Stimulated activated CD4-positive, alpha-beta T cell treated with anti-CD3 and anti-CD28 coated beads, TNF-alpha, amount 100 ng/mL, for 24 hours (primary cell): ENCODE measurements around the gene FCHSD1.

Experiments
- DNase-seq, 3 experiments: peaks; one replicate each; pipeline ENCODE4 v3.0.0-alpha.2; 2020; ENCODE audit warnings: low read depth in 3 of 3

The FCHSD1 gene

DNA sequence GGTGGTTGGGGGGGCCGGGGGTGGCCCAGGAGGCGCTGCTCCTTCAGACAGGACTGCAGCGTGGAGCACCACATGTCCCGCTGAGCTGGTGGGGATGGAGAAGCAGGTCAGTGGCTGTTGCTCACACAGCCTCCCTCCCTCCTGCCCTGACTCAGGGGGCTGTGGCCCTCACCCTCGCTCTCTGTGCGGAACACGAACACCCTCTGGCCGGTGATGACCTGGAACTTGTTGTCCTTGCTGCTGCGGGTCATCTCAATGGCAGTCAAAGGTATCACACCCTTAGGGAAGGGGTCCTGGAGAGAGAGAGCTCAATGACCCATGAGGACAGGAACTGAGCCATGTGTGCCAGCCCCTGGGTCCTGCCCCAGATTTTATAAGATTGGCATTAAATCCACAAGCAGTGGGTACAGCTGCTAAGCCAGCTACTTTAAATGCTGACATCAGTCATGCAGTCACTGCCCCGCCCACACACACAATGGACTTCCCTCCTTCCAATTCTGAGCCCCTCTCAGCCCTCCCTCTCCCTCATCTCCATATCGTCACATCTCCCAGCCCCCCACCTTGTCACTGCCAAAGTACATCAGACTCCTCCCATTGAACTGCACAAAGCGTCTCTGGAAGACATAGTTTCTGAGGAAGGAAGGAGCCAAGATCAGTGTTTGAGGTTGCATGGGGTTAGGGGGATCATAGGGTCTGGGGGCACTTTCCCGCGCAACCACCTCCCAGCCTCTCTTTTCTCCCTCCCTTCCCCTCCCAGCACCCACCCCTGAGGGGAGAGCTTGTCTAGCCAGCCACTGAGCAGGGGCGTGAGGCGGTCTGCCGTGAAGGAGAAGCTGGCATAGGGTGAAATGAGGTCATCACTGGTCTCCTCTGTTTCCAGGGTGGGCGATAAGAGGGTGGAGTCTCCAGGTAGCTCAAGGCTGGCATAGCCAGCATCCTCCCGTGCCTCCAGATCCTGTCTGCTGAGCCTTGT, 21.9 kb upstream of the FCHSD1 start:
- no peak for DNase-seq

DNA sequence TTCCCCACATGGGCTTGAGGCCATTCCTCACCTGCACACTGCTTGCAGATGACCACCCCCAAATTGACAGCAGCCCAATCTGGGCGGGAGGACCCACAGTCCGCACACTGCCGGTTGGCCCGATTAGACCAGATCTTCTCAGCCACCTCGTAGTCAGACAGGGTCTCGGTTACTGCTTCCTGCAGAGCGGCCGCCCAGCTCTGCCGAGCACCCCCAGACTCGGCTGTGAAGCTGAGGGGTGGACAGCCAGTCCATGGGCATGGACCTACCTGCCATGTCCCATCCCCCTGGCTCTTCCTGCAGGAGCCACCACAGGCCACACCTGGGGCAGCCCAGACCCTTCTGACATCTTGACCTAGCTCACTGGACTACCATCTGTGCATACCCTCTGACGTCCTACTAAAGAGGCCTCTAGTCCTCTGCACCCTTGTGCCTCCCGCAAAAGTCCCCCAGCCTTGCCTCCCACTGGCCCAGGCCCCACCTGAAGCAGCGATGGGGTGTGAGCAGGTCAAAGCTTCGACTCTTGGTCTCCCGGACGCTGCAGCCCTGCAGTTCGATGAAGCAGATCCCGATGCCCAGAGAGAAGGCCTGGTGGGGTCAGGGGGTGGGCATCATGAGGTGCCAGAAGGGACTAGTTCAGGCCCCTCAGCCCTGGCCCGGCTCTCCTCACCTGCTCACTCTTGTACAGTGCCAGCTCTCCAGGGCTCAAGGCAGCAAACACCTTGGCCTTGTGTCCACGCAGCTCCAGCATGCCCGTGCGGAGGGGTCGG, 21.0 kb upstream of the FCHSD1 start:
- no peak for DNase-seq

GRCh38 chr5:141669520-141669919, 18.3 kb upstream of the FCHSD1 start:
- no peak for DNase-seq

DNA sequence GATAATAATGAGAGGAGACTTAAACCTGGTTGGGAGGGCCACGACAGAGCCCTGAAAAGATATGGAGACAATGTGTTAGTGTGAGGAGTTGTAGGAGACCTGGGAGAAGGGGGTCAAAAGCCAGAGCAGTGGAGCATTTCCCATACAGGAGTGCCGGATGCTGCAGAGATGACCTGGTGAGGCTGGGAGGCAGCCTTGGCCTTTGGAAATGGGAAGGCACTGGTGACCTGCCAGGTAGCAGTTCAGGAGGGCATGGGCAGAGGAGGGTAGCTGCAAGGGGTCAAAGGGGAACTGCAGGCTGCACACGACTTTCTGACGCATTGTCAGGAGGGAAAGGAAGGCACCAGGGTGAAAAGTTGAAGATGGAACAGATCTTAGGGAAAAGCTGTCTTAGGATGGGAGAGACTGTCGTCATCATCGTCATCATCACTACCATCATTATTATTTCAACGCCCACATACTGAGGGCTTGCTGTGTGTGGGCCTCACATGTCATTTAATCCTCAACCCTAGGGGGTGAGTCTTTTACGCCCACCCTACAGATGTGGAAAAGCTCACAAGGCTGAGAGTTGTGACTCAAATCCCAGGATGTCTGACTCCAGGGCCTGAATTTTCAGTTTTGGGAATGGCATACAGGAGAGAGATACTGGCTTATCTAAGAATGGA, 17.5 kb upstream of the FCHSD1 start:
- DNase-seq = no peak

DNA sequence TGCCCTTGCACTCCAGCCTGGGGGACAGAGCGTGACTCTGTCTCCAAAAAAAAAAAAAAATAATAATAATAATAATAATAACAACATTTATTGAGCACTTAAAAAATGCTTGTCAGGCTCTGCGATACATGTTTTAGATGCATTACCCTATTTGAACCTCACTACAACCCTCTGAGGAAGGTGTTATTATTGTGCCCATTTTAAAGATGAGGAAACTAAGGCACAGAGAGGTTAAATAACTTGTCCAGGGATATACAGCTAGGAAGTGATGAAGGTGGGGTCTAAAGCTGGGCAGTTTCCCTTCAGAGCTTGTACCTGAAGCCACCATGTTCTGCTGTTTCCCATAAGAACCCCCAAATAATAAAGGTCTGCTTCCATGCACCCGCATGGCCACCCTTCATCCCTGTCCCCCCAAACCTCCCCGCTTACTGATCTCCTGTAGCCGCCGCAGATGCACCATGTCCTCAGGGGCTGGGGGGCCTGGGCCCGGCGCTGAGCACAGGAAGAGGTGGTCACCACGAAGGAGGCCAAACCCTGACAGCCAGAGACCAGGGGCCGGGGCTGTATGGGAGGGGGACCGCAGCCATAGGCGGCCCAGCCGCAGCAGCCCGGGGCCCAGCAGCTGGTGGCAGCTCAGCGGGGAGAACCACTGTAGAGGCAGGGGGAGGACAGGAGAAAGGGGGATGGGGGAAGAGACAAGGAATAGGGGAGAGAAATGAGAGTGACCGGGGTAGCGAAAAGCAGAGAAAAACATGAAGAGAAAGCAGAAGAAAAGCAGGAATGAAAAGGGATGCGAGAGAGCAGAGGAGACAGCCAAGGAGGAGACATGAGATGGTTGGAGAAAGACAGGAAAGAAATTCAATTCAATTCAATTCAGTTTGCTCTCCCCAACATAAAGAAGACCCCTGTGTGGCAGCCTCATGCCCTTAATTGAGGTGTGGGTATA, 15.1 kb upstream of the FCHSD1 start:
- no peak for DNase-seq

DNA sequence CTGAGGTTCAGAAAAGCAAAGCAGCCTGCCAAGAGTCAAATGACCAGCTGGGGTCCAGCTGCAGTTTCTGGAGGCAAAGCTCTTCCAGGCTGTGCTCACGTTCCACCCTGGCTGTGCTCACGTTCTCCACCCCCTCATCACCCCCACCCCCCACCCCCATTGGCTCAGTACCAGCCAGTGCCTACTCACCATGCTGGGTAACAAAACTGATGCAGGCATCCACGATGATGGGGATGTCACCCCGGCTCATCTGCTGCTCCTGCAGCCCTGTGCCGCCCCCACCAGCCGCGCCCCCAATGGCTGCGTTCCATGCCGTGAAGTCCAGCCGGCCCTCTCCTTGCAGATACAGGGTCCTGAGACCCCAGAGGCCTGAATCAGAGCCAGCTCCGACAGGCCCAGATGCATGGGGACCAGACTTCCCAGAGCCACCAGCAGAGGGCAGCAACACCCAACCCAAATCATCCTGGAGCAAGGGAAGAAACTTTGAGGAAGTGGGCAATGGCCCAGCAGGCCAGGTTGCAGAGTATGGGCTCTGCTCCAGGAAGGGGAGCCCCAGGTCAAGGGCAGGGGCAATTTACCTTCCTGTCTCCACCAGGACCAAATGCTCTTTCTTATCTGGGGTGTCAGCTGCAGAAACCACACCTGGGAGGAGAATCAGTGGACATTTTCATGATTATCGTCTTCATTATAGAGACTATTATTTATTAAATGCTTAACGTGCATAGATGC, 13.7 kb upstream of the FCHSD1 start:
- peak in 2 of 3 experiments; percentile 49 to 74 for DNase-seq

- DNase-seq = no peak
These were observed 12.3 kb upstream of the FCHSD1 start for GRCh38 chr5:141663506-141663905.

GRCh38 chr5:141662028-141662427, 10.8 kb upstream of the FCHSD1 start:
- DNase-seq = no peak

- no peak for DNase-seq
These were observed 6.8 kb upstream of the FCHSD1 start for GRCh38 chr5:141657937-141658545.

DNA sequence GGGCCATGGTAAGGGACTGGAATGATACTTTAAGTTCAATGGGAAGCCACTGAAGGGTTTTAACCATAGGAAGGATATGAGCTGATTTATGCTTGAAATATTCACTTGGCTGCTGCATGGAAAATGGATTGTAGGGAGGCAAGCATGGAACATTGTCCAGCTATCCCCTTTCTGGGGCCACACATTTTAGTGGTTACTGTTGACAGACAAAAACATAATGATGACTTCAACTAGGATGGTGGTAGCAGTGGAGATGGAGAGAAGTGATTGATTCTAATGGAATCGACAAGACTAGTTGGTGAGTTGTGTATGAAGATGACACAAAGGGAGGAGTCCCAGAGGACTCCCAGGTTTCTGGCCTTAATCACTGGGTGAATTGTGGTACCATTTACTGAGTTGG, 6.2 kb upstream of the FCHSD1 start:
- DNase-seq = no peak

GRCh38 chr5:141656396-141656795, 5.2 kb upstream of the FCHSD1 start:
- no peak for DNase-seq

DNA sequence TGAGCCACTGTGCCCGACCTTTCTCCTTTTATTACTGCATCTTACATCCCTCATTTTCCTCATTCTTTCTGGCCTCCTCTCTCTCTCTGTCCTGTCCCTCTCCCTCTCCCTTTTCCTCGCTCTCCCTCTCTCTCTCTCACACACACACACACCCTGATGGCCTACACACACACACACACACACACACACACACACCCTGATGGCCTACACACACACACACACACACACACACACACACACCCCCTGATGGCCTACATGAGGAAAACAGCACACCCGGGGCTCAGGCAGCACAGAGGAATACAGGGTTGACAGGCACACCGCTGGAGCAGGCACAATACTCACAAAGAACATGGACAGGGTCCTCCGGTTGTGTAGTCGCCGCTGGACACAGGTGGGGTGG, 3.8 kb upstream of the FCHSD1 start:
- no peak for DNase-seq

- no peak for DNase-seq
These were observed 3.1 kb upstream of the FCHSD1 start for GRCh38 chr5:141654298-141654697.

DNA sequence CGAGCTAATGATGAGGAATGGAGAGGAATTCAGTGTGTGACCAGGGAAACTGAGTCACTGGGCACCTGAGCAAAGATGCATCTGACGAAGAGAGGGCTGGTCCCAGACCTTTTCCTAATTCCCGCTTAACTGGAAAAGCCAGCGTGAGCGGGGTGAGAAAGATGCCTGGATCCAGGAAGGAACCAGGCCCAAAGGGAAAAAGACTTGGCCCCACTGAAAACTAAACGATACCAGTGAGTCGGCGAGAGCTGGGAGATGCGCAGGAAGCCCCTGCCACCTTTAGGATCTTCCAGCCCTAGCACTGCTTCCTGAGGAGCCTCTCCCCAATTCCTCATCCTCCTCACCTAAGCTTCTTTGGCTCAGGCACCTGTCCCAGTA, 499 bp upstream of the FCHSD1 start:
- DNase-seq = no peak

- DNase-seq = no peak
These were observed 1.2 kb downstream of the FCHSD1 start for GRCh38 chr5:141649972-141650371.

DNA sequence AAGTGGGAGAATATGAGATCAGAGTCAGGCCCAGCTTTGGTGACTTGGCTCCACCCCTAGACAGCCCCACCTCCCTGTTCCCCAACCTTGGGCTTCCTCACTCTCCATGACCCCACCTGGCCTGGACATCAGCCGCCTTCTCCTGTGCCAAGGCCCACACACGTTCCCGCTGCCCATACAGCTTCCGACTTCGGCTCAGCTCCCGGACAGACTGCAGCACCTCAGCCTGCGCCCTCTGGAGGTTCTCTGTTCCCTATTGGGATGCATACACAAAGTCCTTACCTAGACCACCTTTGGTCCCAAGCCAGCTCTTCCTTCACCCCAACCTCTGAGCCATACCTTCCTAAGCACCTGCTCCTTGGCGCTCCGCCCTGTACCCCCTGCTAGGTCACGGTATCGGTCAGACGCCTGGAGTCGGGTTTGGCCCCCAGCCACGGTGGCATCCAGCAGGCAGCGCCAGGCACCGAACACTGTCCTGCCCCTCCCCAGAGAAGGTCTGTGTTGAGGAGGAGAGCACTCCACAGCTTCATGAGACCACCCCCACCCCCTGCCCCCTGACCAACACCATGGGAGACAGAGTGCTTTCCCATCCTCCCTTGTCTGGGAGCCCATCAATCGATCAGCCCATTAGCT, 2.0 kb downstream of the FCHSD1 start:
- DNase-seq = no peak

DNA sequence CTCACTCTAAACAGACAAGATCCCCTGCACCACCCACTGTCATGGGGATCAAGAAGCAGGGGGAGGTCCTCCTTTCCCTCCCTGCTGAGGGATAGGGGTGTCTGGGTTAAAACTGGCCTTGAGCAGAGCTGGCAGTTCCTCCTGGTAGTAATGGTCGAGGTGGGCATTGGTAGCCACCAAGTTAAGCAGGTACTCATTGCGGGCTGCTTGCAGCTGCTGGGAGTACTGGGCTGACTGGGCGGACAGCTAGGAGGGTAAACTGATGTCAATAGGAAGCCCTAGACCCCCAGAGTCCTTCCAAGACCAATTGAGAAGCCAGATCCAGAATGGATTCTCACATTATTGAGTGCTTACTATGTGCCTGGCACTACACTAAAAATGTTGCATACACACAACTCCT, 3.4 kb downstream of the FCHSD1 start:
- DNase-seq = no peak

DNA sequence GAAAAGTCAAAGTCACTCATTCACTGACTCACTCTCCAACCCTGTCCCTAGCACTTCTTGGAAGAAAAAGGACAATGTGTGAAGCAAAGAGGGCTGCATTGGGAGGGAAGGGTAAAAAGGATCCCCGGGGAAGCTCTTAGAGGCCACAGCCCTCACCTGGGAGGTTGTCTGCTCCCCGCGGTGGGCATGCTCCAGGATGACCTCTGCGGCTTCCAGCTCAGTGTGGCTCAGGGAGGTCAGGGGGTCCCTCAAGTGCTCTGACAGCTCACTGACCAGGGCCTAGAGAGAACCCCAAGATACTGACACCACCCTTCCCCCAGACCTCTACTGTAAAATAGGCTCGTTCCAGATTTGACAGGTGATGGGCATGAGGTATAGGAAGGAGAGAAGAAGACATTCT, 4.0 kb downstream of the FCHSD1 start:
- no peak for DNase-seq

- DNase-seq = no peak
These were observed 5.2 kb downstream of the FCHSD1 start for GRCh38 chr5:141646026-141646425.
